WTC11 (cell line): ENCODE measurements around the gene IRF2BPL. TPM values are rescaled to one million over a fixed set of nuclear protein-coding genes. Genes with fewer than 3 reads are reported as not detected.

Experiments used
- ATAC-seq: fragments of 200-7000 bp; cut with Tn5 transposase; 2 replicates; pipeline ENCODE4 v1.10.0; 2021; ENCODE audit warnings: mild to moderate bottlenecking, moderate library complexity
- CTCF ChIA-PET: fragments of 300-600 bp; sonication (Branson Sonifier 250); formaldehyde crosslinking; loops from one replicate; lab custom pipeline; 2021; ENCODE audit warnings: antibody characterized with exemption; lab: Charles Lee
- POLR2A ChIA-PET: fragments of 350-600 bp; sonication (Branson Sonifier 250); formaldehyde crosslinking; loops from one replicate; lab custom pipeline; 2021; ENCODE audit warnings: antibody characterized with exemption; lab: Charles Lee
- DNase-seq: peaks from one replicate; pipeline ENCODE4 v3.0.0; 2021; ENCODE audit warnings: low spot score
- H3K27ac Mint-ChIP-seq: 2 replicates; pipeline ENCODE4 v1.8.0; 2021; ENCODE audit warnings: mixed read lengths
- H3K27me3 Mint-ChIP-seq: 2 replicates; pipeline ENCODE4 v1.8.0; 2021; ENCODE audit warnings: low read depth, mild to moderate bottlenecking, moderate library complexity, mixed read lengths
- H3K36me3 Mint-ChIP-seq: 2 replicates; pipeline ENCODE4 v1.8.0; 2021; ENCODE audit warnings: mixed read lengths
- H3K4me1 Mint-ChIP-seq: 2 replicates; pipeline ENCODE4 v1.8.0; 2022; ENCODE audit warnings: mixed read lengths
- H3K4me3 Mint-ChIP-seq: 2 replicates; pipeline ENCODE4 v1.8.0; 2021; ENCODE audit warnings: mild to moderate bottlenecking, moderate library complexity, mixed read lengths
- H3K9me3 Mint-ChIP-seq: 2 replicates; pipeline ENCODE4 v1.8.0; 2021; ENCODE audit warnings: mixed read lengths
- ARID4B ChIP-seq: sonication (generic); formaldehyde crosslinking; IDR thresholded peaks from 2 replicates; pipeline ENCODE4 v1.8.0; 2023; ENCODE audit warnings: missing genetic modification reagents, mild to moderate bottlenecking, borderline replicate concordance
- ATF1 ChIP-seq: sonication (generic); formaldehyde crosslinking; IDR thresholded peaks from 2 replicates; pipeline ENCODE4 v1.8.1; 2023; ENCODE audit warnings: mild to moderate bottlenecking, moderate library complexity, missing genetic modification reagents
- CDX4 ChIP-seq: fragments of 250-450 bp; sonication (Bioruptor Pico); IDR thresholded peaks from 2 replicates; pipeline ENCODE4 v1.9.0; 2021; ENCODE audit warnings: moderate library complexity, mild to moderate bottlenecking, inconsistent platforms, borderline replicate concordance
- E2F4 ChIP-seq: sonication (generic); formaldehyde crosslinking; IDR thresholded peaks from 2 replicates; pipeline ENCODE4 v1.8.1; 2022; ENCODE audit warnings: low read depth, mild to moderate bottlenecking, moderate library complexity, missing genetic modification reagents, borderline replicate concordance
- FOXK1 ChIP-seq: sonication (generic); formaldehyde crosslinking; IDR thresholded peaks from 2 replicates; pipeline ENCODE4 v1.8.0; 2022; ENCODE audit warnings: mild to moderate bottlenecking, moderate library complexity, missing genetic modification reagents
- FOXP4 ChIP-seq: sonication (generic); formaldehyde crosslinking; IDR thresholded peaks from 2 replicates; pipeline ENCODE4 v1.8.0; 2022; ENCODE audit warnings: mild to moderate bottlenecking, missing genetic modification reagents
- KAT7 ChIP-seq: sonication (generic); formaldehyde crosslinking; IDR thresholded peaks from 2 replicates; pipeline ENCODE4 v1.8.1; 2023; ENCODE audit warnings: missing genetic modification reagents, mild to moderate bottlenecking, borderline replicate concordance
- NFATC4 ChIP-seq: fragments of 250-450 bp; sonication (Bioruptor Pico); IDR thresholded peaks from 2 replicates; pipeline ENCODE4 v1.9.0; 2021; ENCODE audit warnings: mild to moderate bottlenecking
- NR3C1 ChIP-seq: sonication (generic); formaldehyde crosslinking; conservative IDR thresholded peaks from 2 replicates; pipeline ENCODE4 v1.8.1; 2023; ENCODE audit warnings: low read depth, mild to moderate bottlenecking, missing genetic modification reagents
- OVOL2 ChIP-seq: fragments of 250-450 bp; sonication (Bioruptor Pico); IDR thresholded peaks from 2 replicates; pipeline ENCODE4 v1.9.0; 2021; ENCODE audit warnings: mild to moderate bottlenecking, borderline replicate concordance
- SMAD4 ChIP-seq: sonication (generic); formaldehyde crosslinking; IDR thresholded peaks from 2 replicates; pipeline ENCODE4 v1.8.0; 2022; ENCODE audit warnings: mild to moderate bottlenecking, missing genetic modification reagents
- TCF7 ChIP-seq: sonication (generic); formaldehyde crosslinking; IDR thresholded peaks from 2 replicates; pipeline ENCODE4 v1.8.0; 2022; ENCODE audit warnings: mild to moderate bottlenecking, low read depth, missing genetic modification reagents, moderate library complexity
- TEAD4 ChIP-seq: sonication (generic); formaldehyde crosslinking; IDR thresholded peaks from 2 replicates; pipeline ENCODE4 v1.8.0; 2022; ENCODE audit warnings: mild to moderate bottlenecking, missing genetic modification reagents
- USF1 ChIP-seq: sonication (generic); formaldehyde crosslinking; IDR thresholded peaks from 2 replicates; pipeline ENCODE4 v1.8.0; 2022; ENCODE audit warnings: mild to moderate bottlenecking, missing genetic modification reagents
- ZNF281 ChIP-seq: sonication (generic); formaldehyde crosslinking; IDR thresholded peaks from 2 replicates; pipeline ENCODE4 v1.8.0; 2023; ENCODE audit warnings: mild to moderate bottlenecking, missing genetic modification reagents
- ZNF396 ChIP-seq: fragments of 250-450 bp; sonication (Bioruptor Pico); IDR thresholded peaks from 2 replicates; pipeline ENCODE4 v1.8.0; 2021; ENCODE audit warnings: mild to moderate bottlenecking, moderate library complexity, borderline replicate concordance
- ZNF416 ChIP-seq: fragments of 250-450 bp; sonication (Bioruptor Pico); IDR thresholded peaks from 2 replicates; pipeline ENCODE4 v1.9.0; 2021; ENCODE audit warnings: mild to moderate bottlenecking, inconsistent platforms
- ZNF425 ChIP-seq: fragments of 250-450 bp; sonication (Bioruptor Pico); conservative IDR thresholded peaks from 2 replicates; pipeline ENCODE4 v1.9.0; 2021; ENCODE audit warnings: mild to moderate bottlenecking
- total RNA-seq: library from RNA; stranded (reverse); gene quantifications from 3 replicates; pipeline ENCODE4 v1.2.3, GENCODE V29; 2021

IRF2BPL gene
- total RNA-seq, 1 experiment from 2014 or later: 126 TPM

- Mint-ChIP-seq H3K27ac (peak overlapping the region; percentile 93), H3K27me3 (no peaks in the 10 kb centered on the region), H3K4me1 (peaks cover 31% of the 10 kb centered on the region), H3K9me3 (peaks cover 19% of the 10 kb centered on the region), H3K36me3 (peaks cover 9% of the 10 kb centered on the region; the same call in 1 of the 2 replicates), H3K4me3 (peak overlapping the region; percentile 51)
- DNase-seq (no peak), ATAC-seq (peak; percentile 72)
- ChIA-PET POLR2A (interaction anchor here (0.7 to 2.3 kb wide), 5 partner anchors 9 to 22 kb away, joined by 5 to 6 read pairs (median 6); partner anchors contain the start of gene CIPC), CTCF (interaction anchor here (0.6 to 3.0 kb wide), 19 partner anchors 10 to 291 kb away, joined by 3 to 30 read pairs (median 5); partner anchors contain the start of gene CIPC)
- TF ChIP-seq NFATC4 (CRISPR knock-in tag): no peak
- no peak for TF ChIP-seq OVOL2 (CRISPR knock-in tag)
- TF ChIP-seq ZNF281 (CRISPR knock-in tag): peak; percentile 62; the same call in 1 of the 2 replicates
- 0 out of 2 replicates have a peak, but pooled peaks have one; percentile 19 for TF ChIP-seq FOXK1 (CRISPR knock-in tag)
- TF ChIP-seq CDX4: no peak
- no peak for TF ChIP-seq TCF7 (CRISPR knock-in tag)
- no peak for TF ChIP-seq ATF1 (CRISPR knock-in tag)
- no peak for TF ChIP-seq USF1 (CRISPR knock-in tag)
Observed at GRCh38 chr14:77076113-77076631, 47.7 kb upstream of the IRF2BPL start.

- Mint-ChIP-seq H3K27me3 (no peaks in the 10 kb centered on the region), H3K27ac (no peak overlapping the region), H3K4me3 (no peak overlapping the region), H3K4me1 (peaks cover 36% of the 10 kb centered on the region), H3K9me3 (peaks cover 13% of the 10 kb centered on the region), H3K36me3 (peaks cover 5% of the 10 kb centered on the region; the same call in 1 of the 2 replicates)
- DNase-seq (no peak), ATAC-seq (no peak)
- ChIA-PET POLR2A (interaction anchor here (1.0 to 2.3 kb wide), 2 partner anchors 11 to 24 kb away, joined by 6 read pairs; partner anchors contain the start of gene CIPC), CTCF (interaction anchor here (1.0 to 3.0 kb wide), 6 partner anchors 11 to 290 kb away, joined by 3 to 30 read pairs (median 16); partner anchors contain the start of gene CIPC)
- TF ChIP-seq ZNF425 (CRISPR knock-in tag) (no peak), ZNF416 (CRISPR knock-in tag) (no peak), KAT7 (no peak), SMAD4 (CRISPR knock-in tag) (no peak), E2F4 (CRISPR knock-in tag) (no peak), ARID4B (CRISPR knock-in tag) (no peak), FOXP4 (CRISPR knock-in tag) (no peak), ZNF396 (CRISPR knock-in tag) (no peak), USF1 (CRISPR knock-in tag) (no peak), NR3C1 (CRISPR knock-in tag) (no peak), TEAD4 (no peak)
Observed at GRCh38 chr14:77074969-77075368, 46.5 kb upstream of the IRF2BPL start.
